K562 (cell line): ENCODE results near the gene HBEGF. TPM values are rescaled to one million over a fixed set of nuclear protein-coding genes. Genes with fewer than 3 reads are reported as not detected.

Experiments used
- ATAC-seq: fragments of 200-7000 bp; cut with Tn5 transposase; 3 replicates; pipeline ENCODE4 v1.9.1; 2020; ENCODE audit warnings: moderate library complexity
- BruUV-seq: library from RNA; stranded (reverse); fragments of 400-500 nt; replicated peaks from 2 replicates; lab custom pipeline; 2021; lab: Mats Ljungman, UMichigan
- CTCF ChIA-PET: fragments of 300-600 bp; formaldehyde crosslinking; extraction: SDS; loops from one replicate; lab custom pipeline; 2021; ENCODE audit warnings: low intra/inter-chr PET ratio; lab: Yijun Ruan, JAX
- POLR2A ChIA-PET: fragments of 300-600, 350-650 bp; sonication (Branson Sonifier 250); formaldehyde crosslinking; extraction: SDS; loops from one replicate; lab custom pipeline; 2021; ENCODE audit warnings: antibody characterized with exemption, inconsistent platforms; lab: Yijun Ruan, JAX
- DNase-seq, 4 experiments: peaks; one replicate each; pipeline versions ENCODE4 v3.0.0 to v3.0.0-alpha.2; 2011 to 2018; ENCODE audit warnings: low spot score in 3 of 4, mixed read lengths in 3 of 4; ENCODE audit errors: extremely low read depth in 1 of 4
- FAIRE-seq: peaks from 2 replicates; lab custom pipeline; 2011; peaks lifted over from hg19 to GRCh38; lab: Jason Lieb, UNC
- H2AFZ ChIP-seq: 2 replicates; pipeline ENCODE4 v1.6.0; 2011; ENCODE audit warnings: low read depth, low read length, control low read depth, inconsistent platforms
- H3K27ac ChIP-seq: fragments of 200-600 bp; 3 replicates; pipeline ENCODE4 v1.8.0; 2011; ENCODE audit warnings: low read depth, mild to moderate bottlenecking, control low read depth, inconsistent platforms, low read length, moderate library complexity, mixed read lengths; ENCODE audit errors: extremely low read depth
- H3K27me3 ChIP-seq, 2 experiments: fragments of 300-600 bp in 1 of 2; 2 replicates in 1 of 2; 3 replicates in 1 of 2; pipeline versions ENCODE4 v1.6.0 to v1.8.0; 2011; ENCODE audit warnings: inconsistent platforms in 2 of 2, low read length in 2 of 2, mild to moderate bottlenecking in 1 of 2, mixed read lengths in 1 of 2, moderate library complexity in 1 of 2; ENCODE audit not compliant: control insufficient read depth in 2 of 2, insufficient read depth in 2 of 2
- H3K36me3 ChIP-seq: fragments of 300-600 bp; 3 replicates; pipeline ENCODE4 v1.8.0; 2011; ENCODE audit warnings: mild to moderate bottlenecking, low read length, inconsistent platforms; ENCODE audit not compliant: control insufficient read depth, insufficient read depth
- H3K4me1 ChIP-seq, 2 experiments: fragments of 200-600 bp in 1 of 2; replicated peaks in 1 of 2; 2 replicates in 1 of 2; 3 replicates in 1 of 2; pipeline versions ENCODE4 v1.5.1 to v1.8.0; 2011; ENCODE audit warnings: inconsistent platforms in 2 of 2, low read length in 2 of 2, mild to moderate bottlenecking in 1 of 2, mixed read lengths in 1 of 2, moderate library complexity in 1 of 2; ENCODE audit not compliant: control insufficient read depth in 2 of 2, insufficient read depth in 2 of 2
- H3K4me2 ChIP-seq: 2 replicates; pipeline ENCODE4 v1.6.1; 2011; ENCODE audit warnings: low read length, control low read depth, inconsistent platforms, mixed read lengths; ENCODE audit not compliant: insufficient read depth
- H3K4me3 ChIP-seq: fragments of 200-600 bp; sonication (generic), shearing (Covaris generic); 2 replicates; pipeline ENCODE4 v1.5.1; 2016; ENCODE audit warnings: control low read depth, inconsistent platforms
- H3K79me2 ChIP-seq: fragments of 200-600 bp; 3 replicates; pipeline ENCODE4 v1.8.0; 2011; ENCODE audit warnings: low read length, inconsistent platforms; ENCODE audit not compliant: control insufficient read depth, insufficient read depth
- H3K9ac ChIP-seq, 2 experiments: 2 replicates each; pipeline versions ENCODE4 v1.6.0 to v1.6.1; 2011; ENCODE audit warnings: low read depth in 2 of 2, low read length in 2 of 2, control low read depth in 1 of 2, inconsistent platforms in 1 of 2, mild to moderate bottlenecking in 1 of 2, mixed read lengths in 1 of 2; ENCODE audit not compliant: insufficient read depth in 1 of 2
- H3K9me1 ChIP-seq: one replicate; pipeline ENCODE4 v1.6.0; 2011; ENCODE audit warnings: inconsistent platforms, mild to moderate bottlenecking, low read length, moderate library complexity; ENCODE audit not compliant: control insufficient read depth, insufficient read depth
- H3K9me3 ChIP-seq: replicated peaks from 2 replicates; pipeline ENCODE4 v1.5.1; 2011; ENCODE audit warnings: low read depth, low read length, inconsistent platforms; ENCODE audit not compliant: control insufficient read depth, insufficient read depth
- H4K20me1 ChIP-seq: replicated peaks from 2 replicates; pipeline ENCODE4 v1.6.1; 2011; ENCODE audit warnings: low read length, inconsistent platforms, mixed read lengths; ENCODE audit not compliant: control insufficient read depth, insufficient read depth
- CREM ChIP-seq: IDR thresholded peaks from 2 replicates; pipeline ENCODE4 v1.6.1; 2014; ENCODE audit warnings: antibody characterized with exemption, low read depth
- MEF2A ChIP-seq: IDR thresholded peaks from 2 replicates; pipeline ENCODE4 v1.6.1; 2011; ENCODE audit warnings: low read depth, mild to moderate bottlenecking, low read length, moderate library complexity; ENCODE audit not compliant: control insufficient read depth
- PRMT5 ChIP-seq: sonication (generic); formaldehyde crosslinking; IDR thresholded peaks from 2 replicates; pipeline ENCODE4 v1.5.0; 2020; ENCODE audit warnings: missing genetic modification reagents
- ZBTB49 ChIP-seq: sonication (generic); formaldehyde crosslinking; IDR thresholded peaks from 2 replicates; pipeline ENCODE4 v1.8.0; 2022; ENCODE audit warnings: missing genetic modification reagents, mild to moderate bottlenecking, borderline replicate concordance
- ZNF133 ChIP-seq: fragments of 250-450 bp; sonication (Bioruptor Pico); IDR thresholded peaks from 2 replicates; pipeline ENCODE4 v1.4.0; 2020; ENCODE audit warnings: mild to moderate bottlenecking
- WGBS: fragments of 100-300 bp; shearing (Covaris generic); methylation state at CpG from one replicate; pipeline ENCODE4 v1.1.6; 2016; ENCODE audit warnings: low coverage, mixed read lengths; ENCODE audit not compliant: insufficient coverage; ENCODE audit errors: missing lambda C conversion rate; 5-methylcytosine and 5-hydroxymethylcytosine counted together
- in situ Hi-C: fragments of 300-500 bp; cut with MboI; formaldehyde crosslinking; loops from 4 replicates; pipeline ENCODE4 v1.15.0; 2018; ENCODE audit warnings: inconsistent platforms, mixed read lengths
- intact Hi-C: fragments of 100-400 bp; cut with micrococcal nuclease; formaldehyde crosslinking; loops from 2 replicates; pipeline ENCODE4 v1.14.2; 2022
- polyA plus RNA-seq, 8 experiments: library from polyadenylated mRNA; depleted of rRNA in 4 of 8; stranded (reverse) in 5 of 8; unstranded in 3 of 8; fragments of >200 nt; fragmentation: Nextera tagmentation in 2 of 8; fragmentation: Illumina TruSeq in 1 of 8; extraction: Ambion mirVana in 2 of 8; extraction: Trizol in 1 of 8; gene quantifications; 2 replicates each; pipeline versions ENCODE4 v1.2.1 to v1.2.3, GENCODE V29; 2011 to 2014; ENCODE audit warnings: inconsistent platforms in 1 of 8, missing spikeins in 1 of 8
- total RNA-seq, 7 experiments: library from RNA; depleted of rRNA in 6 of 7; stranded (reverse); fragments of >200 nt in 6 of 7; fragmentation: Illumina TruSeq in 2 of 7; extraction: Trizol in 2 of 7; gene quantifications; 2 replicates each; pipeline versions ENCODE4 v1.2.1 to v1.2.3, GENCODE V29; 2011 to 2021; ENCODE audit warnings: low replicate concordance in 1 of 7

Gene HBEGF
- total and polyA plus RNA-seq, 9 of the 15 experiments (the other 6 are each of a cell fraction or from before 2014, with no cell fraction given): 0.11 to 1.1 (median 0.60) TPM

GRCh38 chr5:140360681-140361479, 14.5 kb upstream of the HBEGF start:
- H3K79me2 ChIP-seq: no peaks in the 10 kb centered on the region
- H2AFZ ChIP-seq: no peak overlapping the region
- no peak for DNase-seq
- BruUV-seq: no TSS peak
- 15% methylated on average over 7 of the region's 7 CpGs for WGBS
- no peak overlapping the region for H3K27ac ChIP-seq
- no peaks in the 10 kb centered on the region for H3K27me3 ChIP-seq
- intact Hi-C loops: loop anchor here (5.0 kb wide), 1 partner anchor 366 kb away; no protein-coding TSS in a partner anchor
- TF ChIP-seq ZNF133 (CRISPR knock-in tag) (no peak), ZBTB49 (CRISPR knock-in tag) (no peak), CREM (no peak), MEF2A (no peak), PRMT5 (CRISPR knock-in tag) (no peak)
- no peak for FAIRE-seq
- no peaks in the 10 kb centered on the region for H3K9me1 ChIP-seq
- CTCF ChIA-PET: no interaction called here
- no peak for ATAC-seq
- H4K20me1 ChIP-seq: no peaks in the 10 kb centered on the region; the same call in 1 of the 2 replicates
- POLR2A ChIA-PET: interaction anchor here (0.6 to 1.1 kb wide), 3 partner anchors 12 to 369 kb away, joined by 3 to 6 read pairs (median 4); no protein-coding TSS in a partner anchor
- H3K4me3 ChIP-seq: no peak overlapping the region
- H3K9me3 ChIP-seq: no peaks in the 10 kb centered on the region
- H3K9ac ChIP-seq: peak overlapping the region in 1 of 2 experiments; percentile 36; a peak in 1 of 4 replicates
- no peak overlapping the region for H3K4me2 ChIP-seq
- in situ Hi-C loops: no loop called here
- no peaks in the 10 kb centered on the region for H3K36me3 ChIP-seq
- peaks cover 9 to 23% of the 10 kb centered on the region in 2 experiments; a peak in 4 of 5 replicates for H3K4me1 ChIP-seq
